ENCODE data around the gene CACNA1C.

- TF ChIP-seq CTCF (IDR thresholded peaks at IDR 0.05) (no peak), POLR2A (IDR thresholded peaks at IDR 0.05) (no peak)
These were observed 436.5 kb downstream of the CACNA1C start for GRCh38 chr12:2489275-2489674.
